Lower leg skin (tissue), 3 donors: ENCODE data around the gene FAM3D.

Source experiments
- CTCF ChIP-seq, 3 donors: fragments of 450-650 bp; IDR thresholded peaks; one replicate each; pipeline ENCODE4 v1.5.1; 2016; ENCODE audit warnings: antibody characterized with exemption in 3 of 3, mild to moderate bottlenecking in 3 of 3, moderate library complexity in 2 of 3
- POLR2A ChIP-seq, 2 donors: fragments of 450-650 bp; IDR thresholded peaks; one replicate each; pipeline ENCODE4 v1.6.1; 2016 to 2017; ENCODE audit warnings: antibody characterized with exemption in 2 of 2, mild to moderate bottlenecking in 1 of 2, moderate library complexity in 1 of 2

GRCh38 chr3:58659051-58659675 lies 7.4 kb downstream of the FAM3D start:
- TF ChIP-seq POLR2A (IDR thresholded peaks at IDR 0.05) (no peak), CTCF (IDR thresholded peaks at IDR 0.05) (no peak)
